Activated gamma-delta T cell (primary cell): ENCODE results near the gene DCDC1.

ENCODE experiments used
- DNase-seq: peaks from one replicate; lab custom pipeline; 2025; lab: John Stamatoyannopoulos, UW

The DCDC1 gene

DNA sequence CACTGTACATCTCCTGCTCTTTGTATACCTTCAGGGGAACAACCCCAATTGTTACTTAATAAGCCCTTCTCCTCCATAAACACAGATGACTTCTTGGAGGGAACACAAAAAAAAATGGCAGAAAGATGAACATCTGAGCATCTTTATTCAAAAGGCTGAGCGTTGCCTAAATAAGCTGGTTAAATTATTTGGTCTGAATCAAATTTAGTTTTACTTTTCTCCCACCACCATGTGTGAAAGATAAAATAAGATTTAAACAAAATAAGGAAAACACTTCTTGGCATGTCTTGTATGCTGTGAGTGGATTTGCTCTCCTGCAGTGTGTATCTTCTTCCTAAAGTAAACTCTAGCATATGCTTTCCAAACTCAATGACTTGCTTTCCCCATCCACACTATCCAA, 137.9 kb downstream of the DCDC1 start:
- DNase-seq: no peak

GRCh38 chr11:31218847-31219246, 150.7 kb downstream of the DCDC1 start:
- no peak for DNase-seq

DNA sequence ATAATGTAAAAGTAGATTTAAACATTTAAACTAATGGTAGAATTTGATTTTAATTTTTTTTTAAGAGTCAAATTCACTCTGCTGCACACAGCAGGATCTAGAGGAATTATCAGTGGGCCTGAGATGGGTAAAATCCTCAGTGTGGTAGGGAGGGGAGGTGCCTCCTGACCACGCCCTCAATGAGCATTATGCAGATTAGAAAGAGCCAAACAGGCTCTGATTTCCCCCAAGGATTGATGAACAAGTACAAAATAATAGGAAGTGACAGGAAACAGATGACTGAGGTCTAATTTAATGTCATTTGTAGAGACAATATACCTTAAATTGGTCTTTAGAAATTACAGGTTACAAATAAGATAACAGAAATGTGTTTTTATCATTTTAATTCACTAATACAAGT, 155.2 kb downstream of the DCDC1 start:
- DNase-seq: no peak

DNA sequence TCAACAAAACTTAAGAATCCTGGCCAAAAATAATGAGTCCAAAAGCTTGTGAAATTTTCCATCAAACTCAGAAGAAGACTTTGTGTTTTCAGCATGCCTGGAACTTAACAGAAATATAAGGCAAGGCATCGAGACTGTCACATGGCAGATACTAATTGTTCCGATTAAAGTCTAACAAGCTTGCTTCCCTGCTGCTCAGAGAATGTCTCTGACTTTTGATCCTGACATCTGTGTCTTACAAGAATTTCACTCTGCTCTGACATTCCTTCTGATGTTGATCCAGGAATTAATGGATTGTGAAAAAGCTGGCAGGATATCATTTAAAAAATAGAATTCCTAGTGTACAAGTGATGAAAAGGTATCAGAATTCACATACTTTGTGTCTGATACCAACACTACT, 170.2 kb downstream of the DCDC1 start:
- no peak for DNase-seq

- DNase-seq: no peak
Observed at GRCh38 chr11:31173926-31174680, 195.4 kb downstream of the DCDC1 start.

GRCh38 chr11:31160504-31161422, 208.8 kb downstream of the DCDC1 start:
- no peak for DNase-seq

DNA sequence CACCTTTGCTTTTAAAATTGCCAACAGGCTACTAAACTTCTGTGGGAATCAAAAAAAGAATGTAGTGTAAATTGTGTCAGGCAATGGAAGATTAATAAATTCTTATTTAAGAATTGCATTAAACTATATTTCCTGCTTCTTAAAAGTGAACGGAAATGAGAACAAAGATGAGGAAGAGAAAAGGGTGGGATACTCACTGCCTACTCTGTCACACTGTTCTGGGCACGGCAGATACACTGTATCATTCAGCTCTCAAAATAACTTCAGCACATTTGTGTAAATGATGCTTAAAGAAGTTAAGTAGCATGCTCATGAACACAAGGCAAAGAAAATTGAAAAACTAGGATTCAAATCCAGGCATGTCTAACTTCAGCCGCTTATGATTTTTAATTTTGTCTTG, 218.7 kb downstream of the DCDC1 start:
- no peak for DNase-seq

DNA sequence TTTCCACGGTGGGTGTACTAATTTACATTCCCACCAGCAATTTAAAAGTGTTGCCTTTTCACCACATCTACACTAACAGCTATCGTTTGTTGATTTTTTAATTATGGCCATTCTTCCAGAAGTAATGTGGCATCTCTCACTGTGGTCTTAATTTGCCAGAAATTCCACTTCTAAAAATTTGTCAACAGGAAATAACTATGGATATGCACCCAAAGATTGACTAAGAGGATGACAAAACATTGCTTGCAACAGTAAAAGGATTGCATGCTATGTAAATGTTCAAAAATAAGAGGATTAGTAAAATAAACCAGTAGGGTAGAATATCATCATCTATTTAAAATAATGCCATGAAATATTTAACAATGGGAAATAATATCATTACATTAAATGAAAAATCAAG, 219.5 kb downstream of the DCDC1 start:
- DNase-seq: no peak

DNA sequence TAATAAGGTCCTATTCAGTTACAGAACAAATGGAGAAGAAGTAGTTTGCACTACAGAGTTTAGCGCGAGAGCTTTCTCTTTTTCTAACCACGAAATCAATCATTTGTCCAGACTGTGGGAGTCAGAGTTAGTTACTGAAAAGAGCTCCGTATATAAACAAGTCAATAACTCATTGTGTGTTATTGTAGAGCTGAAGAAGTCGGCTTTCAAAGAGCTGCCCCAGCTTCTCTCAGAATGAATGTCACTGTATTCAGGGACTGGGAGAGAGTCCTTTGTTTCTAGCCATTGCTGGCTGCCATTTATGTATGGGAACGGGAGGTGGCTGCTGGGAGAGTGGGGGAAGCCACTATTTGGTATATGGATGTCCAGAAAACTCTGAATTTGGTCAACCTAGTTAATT, 227.8 kb downstream of the DCDC1 start:
- no peak for DNase-seq

DNA sequence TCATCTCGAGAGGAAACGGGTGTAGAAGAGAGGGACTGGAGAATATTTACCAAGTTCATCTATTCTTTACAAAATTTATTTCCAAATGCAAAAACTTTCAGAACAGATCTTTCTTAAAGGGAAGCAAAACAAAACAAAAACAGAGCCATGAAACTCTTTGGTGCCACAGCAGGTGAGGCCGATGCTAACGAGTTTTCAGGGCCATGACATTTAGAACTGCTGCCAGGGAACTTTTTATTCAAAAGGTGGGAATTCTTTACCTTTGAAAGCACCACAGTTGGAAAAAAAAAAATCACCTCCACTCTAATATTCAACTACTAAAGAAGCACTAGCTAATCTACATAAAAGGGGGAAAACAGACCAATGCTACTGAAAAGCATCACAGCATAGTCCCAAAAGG, 230.1 kb downstream of the DCDC1 start:
- no peak for DNase-seq

GRCh38 chr11:31132531-31133421, 236.8 kb downstream of the DCDC1 start:
- DNase-seq: no peak

DNA sequence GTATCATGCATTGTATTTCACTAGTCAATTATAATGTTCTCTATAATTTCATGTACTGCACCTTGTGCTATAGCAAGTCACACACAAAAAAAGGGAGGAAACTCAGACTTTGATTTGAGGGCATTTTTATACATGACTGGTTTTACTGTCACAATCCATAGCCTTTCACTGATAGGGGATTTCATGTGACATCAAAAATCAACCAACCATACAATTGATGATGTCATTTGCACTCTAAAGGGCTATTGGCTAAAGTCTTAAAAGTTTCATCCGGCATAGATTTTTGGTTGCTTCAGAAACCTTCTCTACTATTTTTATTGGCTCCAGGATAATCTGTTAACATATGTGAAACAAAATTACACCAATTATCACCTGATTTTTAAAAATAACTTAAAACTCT, 237.8 kb downstream of the DCDC1 start:
- DNase-seq: no peak

- no peak for DNase-seq
Observed at GRCh38 chr11:31127290-31127689, 242.2 kb downstream of the DCDC1 start.

DNA sequence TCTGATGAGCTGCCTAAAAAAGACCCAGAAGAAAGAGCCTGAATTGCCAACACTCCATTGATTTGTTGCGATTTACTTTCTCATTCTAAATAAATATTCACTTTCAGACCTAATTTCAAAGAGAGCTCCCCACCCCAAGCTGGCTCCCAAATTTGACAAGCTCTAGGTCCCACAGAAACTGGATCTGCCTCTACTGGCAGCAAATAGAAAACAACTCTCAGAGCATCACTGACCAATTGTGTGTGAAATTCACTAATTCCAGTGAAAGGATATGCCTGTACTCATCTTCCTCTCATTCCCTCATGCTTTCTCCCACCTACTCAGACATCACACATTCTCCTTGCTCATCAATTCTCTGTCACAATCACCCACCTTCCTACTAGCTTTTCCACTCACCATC, 249.1 kb downstream of the DCDC1 start:
- DNase-seq: no peak

GRCh38 chr11:31118566-31118965, 251.0 kb downstream of the DCDC1 start:
- no peak for DNase-seq

GRCh38 chr11:31117038-31117437, 252.5 kb downstream of the DCDC1 start:
- no peak for DNase-seq

DNA sequence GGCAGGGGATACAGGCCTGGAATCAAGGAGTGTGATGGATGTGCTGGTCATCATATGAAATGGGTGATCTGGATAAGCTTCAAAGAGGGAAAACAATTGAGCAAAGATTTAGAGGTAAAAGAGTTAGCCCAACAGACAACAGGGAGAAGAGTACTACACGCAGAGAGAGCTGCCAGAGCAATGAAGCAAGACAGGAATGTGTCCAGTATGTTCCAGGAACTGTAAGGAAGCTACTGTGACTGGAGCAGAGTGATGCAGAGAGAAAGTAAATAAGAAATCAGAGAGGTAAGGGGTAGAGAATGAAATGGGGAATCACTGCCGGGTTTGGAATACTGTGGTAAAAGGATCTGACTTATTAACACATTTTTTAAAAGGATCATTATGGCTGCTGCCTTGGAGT, 255.1 kb downstream of the DCDC1 start:
- DNase-seq: no peak

- DNase-seq: no peak
Observed at GRCh38 chr11:31110830-31111229, 258.7 kb downstream of the DCDC1 start.

DNA sequence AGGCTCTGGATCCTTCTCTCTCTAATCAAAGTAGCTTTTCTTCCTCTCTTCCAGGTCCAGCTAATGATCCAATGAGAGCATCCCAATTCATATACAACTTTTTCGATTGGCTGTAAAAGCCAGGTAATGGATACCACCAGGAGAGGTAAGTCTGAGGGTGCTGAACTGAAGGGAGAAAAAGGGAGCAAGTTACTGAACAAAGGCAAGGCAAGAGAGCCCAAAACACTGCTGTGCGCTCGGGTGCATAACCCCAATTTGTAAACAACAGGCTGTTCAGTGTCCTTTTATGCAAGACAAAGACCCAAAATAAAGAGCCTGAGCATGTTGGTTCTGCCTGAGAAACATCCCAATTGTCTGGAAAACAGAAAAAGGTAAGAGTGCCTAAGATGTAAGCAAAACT, 260.1 kb downstream of the DCDC1 start:
- no peak for DNase-seq

DNA sequence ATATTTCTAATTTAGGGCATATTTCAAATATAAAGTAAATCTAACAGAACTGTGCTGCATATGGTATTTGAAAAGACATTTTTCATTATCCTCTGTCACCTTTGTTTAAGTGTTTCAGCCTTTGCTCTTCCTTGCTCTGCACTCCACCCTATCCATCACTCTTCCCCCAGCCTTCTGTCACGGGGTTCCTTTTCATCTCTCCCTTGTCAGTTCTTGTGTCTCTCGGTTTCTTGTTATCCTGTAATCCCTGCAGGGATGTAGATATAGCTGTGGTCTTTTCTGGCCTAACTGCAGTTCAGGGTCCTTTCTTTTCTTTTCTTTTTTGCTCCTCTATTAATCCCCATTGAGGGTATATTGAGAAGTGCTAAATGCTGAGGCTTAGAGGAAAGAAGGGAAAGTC, 261.9 kb downstream of the DCDC1 start:
- DNase-seq: no peak

DNA sequence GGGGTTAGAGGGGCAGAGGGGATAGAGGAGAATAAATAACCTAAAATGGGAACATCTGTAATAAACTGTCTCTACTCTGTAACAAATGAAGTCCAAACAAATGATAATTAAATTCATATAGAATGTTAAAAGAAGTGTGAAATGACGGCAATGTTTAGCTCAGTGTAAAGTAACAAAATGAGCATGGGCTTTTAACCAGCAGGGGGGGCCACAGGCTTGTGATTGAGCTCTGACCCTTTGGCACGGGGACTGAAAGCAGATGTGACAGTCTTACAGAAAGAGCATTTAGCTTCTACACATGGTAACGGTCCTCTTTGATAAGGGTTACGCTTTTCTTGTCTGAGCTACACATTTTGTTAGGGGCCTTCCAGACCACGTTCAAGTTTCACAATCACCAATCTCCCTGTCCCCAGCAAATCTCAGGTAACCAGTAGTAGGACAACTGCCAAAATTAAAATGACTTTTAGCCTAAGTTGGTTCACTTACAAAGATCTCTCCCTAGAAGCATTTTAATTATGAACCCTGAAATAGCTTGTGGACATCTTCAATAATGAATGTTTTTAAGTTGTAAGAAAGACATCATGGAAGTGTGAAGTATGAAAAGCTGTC, 262.5 kb downstream of the DCDC1 start:
- no peak for DNase-seq

- DNase-seq: no peak
Observed at GRCh38 chr11:31106326-31106725, 263.2 kb downstream of the DCDC1 start.
